MM.1S (cell line): Measurements from ENCODE around the gene MS4A10.

ENCODE experiments used
- CTCF ChIP-seq: fragments of 300-600 bp; sonication (generic); IDR thresholded peaks from 2 replicates; pipeline ENCODE4 v1.5.1; 2016; ENCODE audit warnings: antibody characterized with exemption, low read length, mixed read lengths
- EZH2 ChIP-seq: fragments of 300-600 bp; sonication (generic); optimal IDR thresholded peaks from 2 replicates; pipeline ENCODE3; 2017; ENCODE audit warnings: low read depth, mild to moderate bottlenecking, antibody characterized with exemption, low read length, mixed read lengths
- EZH2phosphoT487 ChIP-seq: fragments of 300-600 bp; sonication (generic); IDR thresholded peaks from 2 replicates; pipeline ENCODE4 v1.6.1; 2018; ENCODE audit warnings: antibody characterized with exemption, low read length

GRCh38 chr11:60791153-60791933 is 6.2 kb downstream of the MS4A10 start:
- no peak for TF ChIP-seq CTCF
- no peak for TF ChIP-seq EZH2phosphoT487
- no peak for TF ChIP-seq EZH2
